WERI-Rb-1 (cell line): ENCODE measurements around the gene PPP2R2C.

Experiments used
- DNase-seq: peaks from one replicate; pipeline ENCODE4 v3.0.0-alpha.2; 2020
- H3K27ac ChIP-seq: fragments of 250-450 bp; sonication (Bioruptor Pico); 2 replicates; pipeline ENCODE4 v1.5.1; 2020; ENCODE audit warnings: mild to moderate bottlenecking, moderate library complexity
- H3K27me3 ChIP-seq: fragments of 250-450 bp; sonication (Bioruptor Pico); 2 replicates; pipeline ENCODE4 v1.5.1; 2021; ENCODE audit warnings: mild to moderate bottlenecking, low read depth, moderate library complexity; ENCODE audit not compliant: insufficient read depth, severe bottlenecking
- H3K36me3 ChIP-seq: fragments of 250-450 bp; sonication (Bioruptor Pico); 2 replicates; pipeline ENCODE4 v1.5.1; 2020; ENCODE audit warnings: mild to moderate bottlenecking, moderate library complexity
- H3K4me3 ChIP-seq: 2 replicates; pipeline ENCODE4 v1.5.1; 2011; ENCODE audit warnings: low read depth, mild to moderate bottlenecking, control low read depth, low read length
- H3K9me3 ChIP-seq: fragments of 250-450 bp; sonication (Bioruptor Pico); 2 replicates; pipeline ENCODE4 v1.5.1; 2021; ENCODE audit warnings: mild to moderate bottlenecking, moderate library complexity; ENCODE audit not compliant: severe bottlenecking
- TF ChIP-seq, protein P1 (sequence below): IDR thresholded peaks from 2 replicates; pipeline ENCODE4 v1.5.1; 2011; ENCODE audit warnings: low read depth, mild to moderate bottlenecking, control low read depth, inconsistent platforms, low read length

Gene PPP2R2C

DNA sequence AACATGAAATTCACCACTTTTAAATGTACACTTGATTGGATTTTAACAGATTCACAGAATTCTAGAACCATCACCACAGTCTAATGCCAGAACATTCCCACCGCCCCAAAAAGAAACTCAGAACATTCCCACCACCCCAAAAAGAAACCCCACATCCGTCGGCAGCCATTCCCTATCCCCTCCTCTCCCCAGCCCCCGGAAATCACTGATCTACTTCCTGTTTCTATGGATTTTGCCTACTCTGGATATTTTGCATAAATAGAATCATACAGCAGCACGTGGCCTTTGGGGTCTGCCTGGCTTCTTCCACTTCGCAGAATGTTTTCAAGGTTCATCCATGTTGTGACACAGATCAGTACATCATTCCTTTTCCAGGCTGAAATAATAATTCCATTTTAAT lies 79.3 kb downstream of the PPP2R2C start:
- H3K27ac ChIP-seq, result no peak overlapping the region
- H3K27me3 ChIP-seq, result no peaks in the 10 kb centered on the region
- no peaks in the 10 kb centered on the region for H3K9me3 ChIP-seq
- H3K4me3 ChIP-seq, result no peak overlapping the region
- no peak for DNase-seq
- TF ChIP-seq, protein P1, sequence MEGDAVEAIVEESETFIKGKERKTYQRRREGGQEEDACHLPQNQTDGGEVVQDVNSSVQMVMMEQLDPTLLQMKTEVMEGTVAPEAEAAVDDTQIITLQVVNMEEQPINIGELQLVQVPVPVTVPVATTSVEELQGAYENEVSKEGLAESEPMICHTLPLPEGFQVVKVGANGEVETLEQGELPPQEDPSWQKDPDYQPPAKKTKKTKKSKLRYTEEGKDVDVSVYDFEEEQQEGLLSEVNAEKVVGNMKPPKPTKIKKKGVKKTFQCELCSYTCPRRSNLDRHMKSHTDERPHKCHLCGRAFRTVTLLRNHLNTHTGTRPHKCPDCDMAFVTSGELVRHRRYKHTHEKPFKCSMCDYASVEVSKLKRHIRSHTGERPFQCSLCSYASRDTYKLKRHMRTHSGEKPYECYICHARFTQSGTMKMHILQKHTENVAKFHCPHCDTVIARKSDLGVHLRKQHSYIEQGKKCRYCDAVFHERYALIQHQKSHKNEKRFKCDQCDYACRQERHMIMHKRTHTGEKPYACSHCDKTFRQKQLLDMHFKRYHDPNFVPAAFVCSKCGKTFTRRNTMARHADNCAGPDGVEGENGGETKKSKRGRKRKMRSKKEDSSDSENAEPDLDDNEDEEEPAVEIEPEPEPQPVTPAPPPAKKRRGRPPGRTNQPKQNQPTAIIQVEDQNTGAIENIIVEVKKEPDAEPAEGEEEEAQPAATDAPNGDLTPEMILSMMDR, result no peak
- no peaks in the 10 kb centered on the region for H3K36me3 ChIP-seq

GRCh38 chr4:6392407-6392806 lies 80.0 kb downstream of the PPP2R2C start:
- H3K4me3 ChIP-seq, result no peak overlapping the region
- no peaks in the 10 kb centered on the region for H3K36me3 ChIP-seq
- TF ChIP-seq, protein P1, result no peak
- no peaks in the 10 kb centered on the region for H3K27me3 ChIP-seq
- no peaks in the 10 kb centered on the region for H3K9me3 ChIP-seq
- no peak for DNase-seq
- no peak overlapping the region for H3K27ac ChIP-seq

GRCh38 chr4:6391852-6392188 lies 80.6 kb downstream of the PPP2R2C start:
- Histone ChIP-seq H3K27ac (no peak overlapping the region), H3K9me3 (no peaks in the 10 kb centered on the region), H3K4me3 (no peak overlapping the region), H3K27me3 (no peaks in the 10 kb centered on the region), H3K36me3 (no peaks in the 10 kb centered on the region)
- TF ChIP-seq, protein P1, result no peak
- DNase-seq, result no peak

GRCh38 chr4:6391186-6391851 lies 81.1 kb downstream of the PPP2R2C start:
- H3K27ac ChIP-seq, result no peak overlapping the region
- TF ChIP-seq, protein P1, result no peak
- H3K27me3 ChIP-seq, result no peaks in the 10 kb centered on the region
- H3K9me3 ChIP-seq, result no peaks in the 10 kb centered on the region
- DNase-seq, result no peak
- H3K4me3 ChIP-seq, result no peak overlapping the region
- no peaks in the 10 kb centered on the region for H3K36me3 ChIP-seq

GRCh38 chr4:6390356-6390755 lies 82.1 kb downstream of the PPP2R2C start:
- DNase-seq, result no peak
- no peaks in the 10 kb centered on the region for H3K27me3 ChIP-seq
- H3K4me3 ChIP-seq, result no peak overlapping the region
- H3K9me3 ChIP-seq, result no peaks in the 10 kb centered on the region
- no peak overlapping the region for H3K27ac ChIP-seq
- TF ChIP-seq, protein P1, result no peak
- no peaks in the 10 kb centered on the region for H3K36me3 ChIP-seq
